T-helper 1 cell treated with Interleukin-12 subunit alpha and Interleukin-12 subunit beta and Interleukin-4 antibody, amounts not matched to agents 30 μg/mL and 1 μg/mL, for 36 hours (primary cell): ENCODE results near the gene HGFAC.
"Not testable (repeated sequence)": the region's sequence is repeated elsewhere in the genome, so short reads cannot be mapped to it uniquely, and the experiment has no call there.

Experiments
- H3K27ac Mint-ChIP-seq: one replicate; pipeline ENCODE4 v1.8.0; 2021; ENCODE audit warnings: mild to moderate bottlenecking, mixed read lengths
- H3K27me3 Mint-ChIP-seq: one replicate; pipeline ENCODE4 v1.8.0; 2021; ENCODE audit warnings: low read depth, mixed read lengths
- H3K36me3 Mint-ChIP-seq: one replicate; pipeline ENCODE4 v1.8.0; 2021; ENCODE audit warnings: low read depth, mixed read lengths
- H3K4me1 Mint-ChIP-seq: one replicate; pipeline ENCODE4 v1.8.0; 2021; ENCODE audit warnings: low read depth, mixed read lengths
- H3K4me3 Mint-ChIP-seq: one replicate; pipeline ENCODE4 v1.8.0; 2021; ENCODE audit warnings: mild to moderate bottlenecking, moderate library complexity, mixed read lengths
- H3K9me3 Mint-ChIP-seq: one replicate; pipeline ENCODE4 v1.8.0; 2021; ENCODE audit warnings: mixed read lengths

HGFAC gene

DNA sequence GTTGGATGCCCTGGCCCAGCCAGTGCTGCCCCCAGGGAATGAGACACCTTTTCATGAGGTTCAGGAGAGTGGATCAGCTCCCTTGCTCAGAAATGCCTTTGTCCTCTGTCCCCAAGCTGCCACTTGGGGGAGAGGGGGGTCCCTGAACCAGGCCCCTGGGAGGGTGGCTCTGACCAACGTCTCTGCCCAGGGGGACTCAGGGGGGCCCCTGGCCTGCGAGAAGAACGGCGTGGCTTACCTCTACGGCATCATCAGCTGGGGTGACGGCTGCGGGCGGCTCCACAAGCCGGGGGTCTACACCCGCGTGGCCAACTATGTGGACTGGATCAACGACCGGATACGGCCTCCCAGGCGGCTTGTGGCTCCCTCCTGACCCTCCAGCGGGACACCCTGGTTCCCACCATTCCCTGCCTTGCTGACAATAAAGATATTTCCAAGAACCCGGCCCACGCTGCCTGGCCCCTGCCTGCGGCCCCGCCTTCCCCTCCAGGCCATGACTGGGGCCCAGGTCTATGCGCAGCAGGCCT lies 7.3 kb downstream of the HGFAC start:
- Mint-ChIP-seq H3K27ac (no peak overlapping the region), H3K4me1 (no peaks in the 10 kb centered on the region), H3K27me3 (no peaks in the 10 kb centered on the region), H3K36me3 (no peaks in the 10 kb centered on the region), H3K4me3 (no peak overlapping the region), H3K9me3 (no peaks in the 10 kb centered on the region)

DNA sequence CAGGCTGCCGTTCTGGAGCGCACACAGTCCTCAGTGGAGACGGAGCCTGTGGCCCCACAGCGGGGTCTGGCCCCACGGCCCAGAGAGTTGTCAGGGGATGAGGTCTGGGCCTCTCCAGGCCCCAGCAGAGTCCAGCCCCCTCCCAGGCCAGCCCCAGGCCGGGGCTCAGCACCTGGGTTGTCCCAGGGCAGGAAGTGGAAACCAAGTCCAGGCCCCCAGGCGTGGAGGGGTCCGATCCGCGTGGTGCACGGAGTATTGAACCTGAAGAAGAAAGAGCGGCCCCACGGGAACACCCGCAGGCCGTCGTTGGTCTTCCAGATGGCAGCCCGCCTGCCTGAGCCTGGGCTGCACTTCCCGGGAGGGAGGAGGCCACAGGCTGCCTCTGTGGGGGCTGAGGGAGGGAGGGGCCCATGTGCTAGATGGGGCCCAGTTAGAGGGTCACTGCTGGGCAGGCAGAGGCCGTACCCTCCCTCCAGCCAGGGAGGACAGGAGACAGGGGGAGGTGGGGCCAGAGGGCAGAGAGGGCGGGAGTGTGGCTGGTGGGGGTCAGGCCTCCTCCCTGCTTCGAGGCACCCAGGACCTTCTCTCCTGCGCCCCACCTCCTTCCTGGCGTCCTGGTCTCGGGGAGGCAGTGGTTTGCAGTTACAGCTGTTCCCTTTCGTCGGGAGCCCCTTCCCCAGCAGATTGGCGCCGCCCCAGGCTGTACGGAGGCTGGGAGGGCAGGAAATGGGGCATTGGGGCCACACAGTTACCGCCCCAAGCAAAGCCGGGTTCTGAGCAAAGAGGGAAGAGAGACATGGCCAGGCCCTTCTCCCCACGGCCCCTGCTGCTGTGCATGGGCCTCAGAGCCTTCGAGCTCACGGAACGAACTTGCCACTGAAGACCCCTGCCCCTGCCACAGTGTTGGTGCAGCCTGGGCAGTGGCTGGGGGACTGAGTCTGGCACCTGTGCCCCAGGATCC lies 8.1 kb downstream of the HGFAC start:
- Mint-ChIP-seq H3K36me3 (no peaks in the 10 kb centered on the region), H3K27me3 (no peaks in the 10 kb centered on the region), H3K4me3 (no peak overlapping the region), H3K27ac (no peak overlapping the region), H3K4me1 (no peaks in the 10 kb centered on the region), H3K9me3 (no peaks in the 10 kb centered on the region)

DNA sequence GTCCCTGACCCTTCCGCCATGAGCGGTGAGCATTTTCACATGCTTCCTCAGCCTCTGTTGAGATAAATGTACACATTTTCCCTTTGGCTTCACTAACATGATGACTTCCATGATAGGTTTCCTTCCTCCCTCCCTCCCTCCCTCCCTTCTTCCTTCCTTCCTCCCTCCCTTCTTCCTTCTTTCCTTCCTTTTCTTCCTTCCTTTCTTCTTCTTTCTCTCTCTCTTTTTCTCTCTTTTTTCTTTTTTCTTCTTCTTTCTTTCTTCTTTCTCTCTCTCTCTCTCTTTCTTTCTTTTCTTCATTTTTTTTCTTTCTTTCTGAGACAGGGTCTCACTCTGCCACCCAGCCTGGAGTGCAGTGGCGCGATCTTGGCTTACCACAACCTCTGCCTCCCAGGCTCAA lies 8.9 kb downstream of the HGFAC start:
- Mint-ChIP-seq H3K36me3 (no peaks in the 10 kb centered on the region), H3K4me1 (no peaks in the 10 kb centered on the region), H3K9me3 (peaks cover 7% of the 10 kb centered on the region), H3K27ac (no peak overlapping the region), H3K4me3 (no peak overlapping the region), H3K27me3 (no peaks in the 10 kb centered on the region)

DNA sequence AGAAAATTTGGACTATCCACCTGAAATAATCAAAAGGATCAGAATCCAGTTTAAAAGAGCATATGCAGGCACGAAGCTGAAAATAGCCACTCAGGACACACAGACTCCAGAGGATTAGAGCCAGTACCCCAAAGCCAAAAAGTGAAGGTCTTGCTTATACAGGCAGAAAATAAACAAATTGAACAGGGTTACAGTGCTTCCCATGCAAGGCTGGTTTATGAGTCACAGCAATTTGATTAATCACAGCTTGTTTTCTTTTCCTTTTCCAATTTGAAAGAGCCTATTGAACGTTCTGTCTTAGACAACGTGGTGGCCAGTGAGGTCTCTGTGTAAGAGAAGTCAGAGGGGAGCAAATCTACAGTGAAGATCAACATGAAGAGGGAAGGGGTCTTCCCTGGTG lies 10.2 kb downstream of the HGFAC start:
- no peaks in the 10 kb centered on the region for H3K27me3 Mint-ChIP-seq
- H3K4me3 Mint-ChIP-seq, result no peak overlapping the region
- H3K27ac Mint-ChIP-seq, result no peak overlapping the region
- peaks cover 10% of the 10 kb centered on the region for H3K9me3 Mint-ChIP-seq
- no peaks in the 10 kb centered on the region for H3K4me1 Mint-ChIP-seq
- H3K36me3 Mint-ChIP-seq, result no peaks in the 10 kb centered on the region

DNA sequence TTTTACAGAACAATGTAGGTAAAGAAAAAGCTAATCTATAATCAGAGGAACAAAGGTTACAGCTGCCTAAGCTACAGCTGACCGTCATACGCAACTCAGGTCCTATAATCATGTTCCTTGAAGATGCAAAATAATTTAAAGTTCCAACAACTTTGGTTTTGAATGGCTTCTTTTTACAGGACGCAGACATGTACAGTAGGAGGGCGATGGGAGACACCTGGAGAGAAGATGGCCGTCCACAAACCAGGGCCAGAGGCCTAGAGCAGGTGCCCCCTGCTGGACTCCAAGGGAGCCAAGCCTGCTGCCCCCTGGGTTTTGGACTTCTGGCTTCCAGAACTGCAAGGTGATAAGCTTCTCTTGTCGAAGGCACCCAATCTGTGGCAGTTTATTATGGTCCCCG lies 10.6 kb downstream of the HGFAC start:
- Mint-ChIP-seq H3K4me3 (no peak overlapping the region), H3K27me3 (no peaks in the 10 kb centered on the region), H3K27ac (no peak overlapping the region), H3K9me3 (peaks cover 10% of the 10 kb centered on the region), H3K36me3 (no peaks in the 10 kb centered on the region), H3K4me1 (no peaks in the 10 kb centered on the region)

DNA sequence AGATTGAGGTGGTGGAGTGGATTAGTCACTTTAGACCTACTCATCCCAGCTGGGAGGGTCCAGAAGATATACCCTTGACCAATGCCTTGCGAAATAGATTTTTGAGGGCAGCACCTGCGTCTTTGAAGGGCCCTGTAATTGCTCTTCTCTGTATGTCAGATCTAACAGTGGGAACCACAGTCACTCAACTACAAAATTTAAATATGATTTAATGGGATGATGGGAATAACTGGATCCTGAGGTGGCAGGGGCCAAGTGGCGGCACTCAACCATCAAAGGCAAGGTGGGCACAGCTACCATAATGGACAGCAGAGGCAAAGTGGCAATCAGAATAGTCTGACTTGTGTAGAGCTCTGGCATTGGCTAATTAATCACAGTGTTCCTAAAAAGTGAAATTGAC lies 13.8 kb downstream of the HGFAC start:
- peaks cover 10% of the 10 kb centered on the region for H3K9me3 Mint-ChIP-seq
- H3K4me3 Mint-ChIP-seq, H3K27me3 Mint-ChIP-seq, H3K4me1 Mint-ChIP-seq, H3K27ac Mint-ChIP-seq, H3K36me3 Mint-ChIP-seq: not testable (repeated sequence)

DNA sequence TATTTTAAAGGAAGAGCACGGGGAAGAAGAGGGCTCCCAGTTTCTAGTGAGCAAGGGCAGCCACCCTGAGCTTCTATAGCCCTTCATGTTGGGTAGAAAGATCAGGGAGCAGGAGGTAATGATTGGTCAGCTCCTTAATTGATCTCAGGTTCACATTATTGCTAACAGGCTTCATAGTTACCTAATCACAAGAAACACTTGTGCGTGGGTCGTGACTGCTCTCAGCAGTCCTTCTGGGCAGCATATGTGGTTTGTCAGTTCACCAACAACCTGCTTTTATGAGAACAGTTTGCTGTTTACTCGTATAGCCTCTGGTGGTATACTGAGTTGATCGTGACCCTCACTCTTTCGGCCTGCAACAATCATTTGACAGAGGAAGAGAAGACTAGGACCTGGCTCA lies 16.6 kb downstream of the HGFAC start:
- no peaks in the 10 kb centered on the region for H3K36me3 Mint-ChIP-seq
- no peak overlapping the region for H3K27ac Mint-ChIP-seq
- H3K9me3 Mint-ChIP-seq, result peaks cover 10% of the 10 kb centered on the region
- H3K27me3 Mint-ChIP-seq, result peaks cover 6% of the 10 kb centered on the region
- H3K4me3 Mint-ChIP-seq, result no peak overlapping the region
- H3K4me1 Mint-ChIP-seq, result no peaks in the 10 kb centered on the region

DNA sequence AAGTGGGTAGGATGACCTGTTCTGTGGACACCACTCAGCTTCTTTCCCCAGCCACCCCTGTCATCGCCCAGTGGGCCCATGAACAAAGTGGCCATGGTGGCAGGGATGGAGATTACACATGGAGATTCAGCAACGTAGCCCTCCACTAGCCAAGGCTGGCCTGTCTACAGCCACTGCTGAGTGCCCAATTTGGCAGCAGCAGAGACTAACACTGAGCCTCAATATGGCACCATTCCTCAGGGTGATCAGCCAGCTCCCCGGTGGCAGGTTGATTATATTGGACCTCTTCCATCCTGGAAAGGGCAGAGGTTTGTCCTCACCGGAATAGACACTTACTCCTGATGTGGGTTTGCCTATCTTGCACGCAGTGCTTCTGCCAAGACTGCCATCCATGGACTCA lies 17.4 kb downstream of the HGFAC start:
- peaks cover 10% of the 10 kb centered on the region for H3K9me3 Mint-ChIP-seq

DNA sequence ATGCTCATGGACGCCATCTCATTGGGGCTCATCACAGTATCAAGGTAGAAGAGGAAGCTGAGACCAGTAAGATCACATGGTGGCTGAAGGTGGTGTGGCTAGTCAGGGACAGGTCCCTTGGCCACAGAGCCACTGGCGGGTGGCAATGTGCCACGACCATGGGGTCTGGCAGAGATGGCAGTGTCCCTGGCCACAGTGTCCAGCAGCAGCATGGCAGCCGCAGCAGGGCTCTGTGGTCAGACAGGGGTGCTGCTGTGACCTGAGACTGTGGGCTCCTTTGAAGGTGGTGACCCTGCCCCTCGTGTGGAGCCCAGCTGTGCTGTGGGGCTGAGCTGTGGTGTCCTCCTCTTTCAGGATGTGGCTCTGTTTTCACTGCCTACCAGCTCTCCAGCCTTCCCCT lies 19.2 kb downstream of the HGFAC start:
- Mint-ChIP-seq H3K4me3 (no peak overlapping the region), H3K27ac (no peak overlapping the region), H3K4me1 (no peaks in the 10 kb centered on the region), H3K36me3 (no peaks in the 10 kb centered on the region), H3K27me3 (peaks cover 9% of the 10 kb centered on the region), H3K9me3 (peaks cover under 1% of the 10 kb centered on the region)

More for the DNA sequence above, 17.4 kb downstream of the HGFAC start:
- H3K27ac Mint-ChIP-seq, H3K4me1 Mint-ChIP-seq, H3K27me3 Mint-ChIP-seq, H3K4me3 Mint-ChIP-seq, H3K36me3 Mint-ChIP-seq: not testable (repeated sequence)

DNA sequence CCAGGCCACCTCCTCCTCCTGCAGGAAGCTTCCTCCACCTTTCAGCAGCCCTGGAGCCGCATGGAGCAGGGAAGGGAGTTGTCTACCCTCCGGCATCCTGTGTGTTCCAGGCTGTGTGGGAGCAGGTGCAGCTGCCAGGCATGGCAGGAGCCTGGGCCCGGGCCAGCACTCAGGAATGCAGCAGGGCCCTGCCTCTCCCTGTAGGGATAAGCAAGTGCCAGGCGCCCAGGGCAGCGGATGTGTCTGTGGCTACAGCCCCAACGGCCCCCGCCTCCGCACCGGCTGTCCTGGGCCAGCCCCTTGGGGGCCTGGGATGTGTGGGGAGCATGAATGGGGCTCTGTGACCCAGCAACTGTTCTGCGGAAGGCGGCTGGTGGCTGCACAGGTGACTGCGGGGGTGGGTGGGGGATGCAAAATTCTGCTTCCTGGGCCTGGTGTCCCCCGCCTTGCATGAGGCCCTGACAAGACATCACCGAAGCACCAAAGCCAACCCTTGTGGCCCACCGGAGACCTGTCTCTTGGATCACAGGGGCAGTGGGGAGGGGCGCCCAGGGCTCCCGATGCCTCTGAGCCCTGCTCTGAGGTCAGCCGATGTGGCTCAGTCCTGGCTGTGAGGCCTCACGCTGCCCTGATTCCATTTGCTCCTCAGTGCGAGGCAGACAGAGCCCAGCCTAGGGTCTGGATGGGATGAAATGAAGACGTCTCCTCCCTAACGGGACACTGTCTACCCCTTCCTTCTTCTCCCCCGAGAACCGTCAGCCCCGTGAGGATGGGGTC lies 19.9 kb downstream of the HGFAC start:
- H3K9me3 Mint-ChIP-seq, result no peaks in the 10 kb centered on the region
- no peak overlapping the region for H3K4me3 Mint-ChIP-seq
- H3K36me3 Mint-ChIP-seq, result no peaks in the 10 kb centered on the region
- peaks cover 9% of the 10 kb centered on the region for H3K27me3 Mint-ChIP-seq
- no peaks in the 10 kb centered on the region for H3K4me1 Mint-ChIP-seq
- no peak overlapping the region for H3K27ac Mint-ChIP-seq

DNA sequence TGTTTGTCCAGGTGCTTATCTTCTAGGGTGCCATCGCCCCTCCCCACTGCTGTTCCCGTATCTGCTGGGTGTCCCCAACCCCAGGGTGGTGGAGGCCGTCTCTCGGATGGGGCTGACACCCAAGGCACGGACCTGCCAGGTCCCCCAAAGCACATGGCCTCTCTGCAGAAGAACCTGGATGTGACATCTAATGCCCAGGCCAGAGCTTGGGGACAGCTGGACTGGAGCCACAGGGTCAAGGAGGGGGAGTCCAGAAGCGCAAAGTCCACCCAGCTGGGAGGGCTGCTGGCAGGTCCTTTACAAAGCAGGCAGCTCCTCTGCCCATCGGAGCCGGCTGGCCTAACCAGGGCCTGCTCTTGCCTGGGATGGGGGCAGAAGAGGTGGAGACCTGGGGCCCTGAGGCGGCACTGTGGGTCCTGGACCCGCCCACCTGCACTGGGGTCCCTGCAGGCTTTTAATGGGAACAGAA lies 20.6 kb downstream of the HGFAC start:
- Mint-ChIP-seq H3K4me3 (no peak overlapping the region), H3K9me3 (no peaks in the 10 kb centered on the region)

DNA sequence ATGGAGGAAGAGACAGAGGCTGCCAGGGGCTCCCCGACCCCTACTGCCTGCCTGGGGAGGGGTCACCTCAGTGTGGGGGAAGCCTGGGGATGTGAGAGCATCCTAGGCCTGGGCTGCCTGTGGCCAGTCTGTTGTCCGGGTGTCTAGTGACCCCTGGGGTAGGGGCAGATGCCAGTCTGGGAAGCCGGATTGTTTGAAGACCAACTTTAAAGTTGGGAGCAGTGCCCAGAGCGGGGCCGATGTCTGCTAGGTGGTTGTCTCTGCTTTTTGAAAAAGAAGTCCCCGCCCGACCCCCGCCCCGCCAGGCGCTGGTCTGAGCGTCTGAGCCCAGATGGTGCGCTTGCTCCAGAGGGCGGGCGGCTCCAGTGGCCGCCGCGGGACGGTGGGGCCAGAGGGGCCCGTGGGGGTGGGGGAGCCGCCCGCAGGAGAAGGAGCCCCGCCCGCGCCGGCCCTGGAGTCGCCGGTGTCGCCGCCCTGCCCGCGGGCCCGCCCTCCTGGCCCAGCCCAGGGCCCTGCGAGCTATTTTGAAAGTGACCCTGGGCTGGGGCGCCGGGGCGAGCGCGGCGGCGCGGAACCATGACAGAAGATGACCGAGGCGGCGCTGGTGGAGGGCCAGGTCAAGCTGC lies 21.1 kb downstream of the HGFAC start, which contains the start of gene DOK7:
TSS of gene DOK7 (plus strand) at position 517 of the 626 bp plus-strand sequence. CDS start at position 587, 70 bp downstream.
- Mint-ChIP-seq H3K9me3 (no peaks in the 10 kb centered on the region), H3K4me1 (no peaks in the 10 kb centered on the region), H3K4me3 (no peak within 1 kb of the TSS), H3K27me3 (peaks cover 9% of the 10 kb centered on the region), H3K27ac (no peak within 1 kb of the TSS), H3K36me3 (no peaks in the 10 kb centered on the region)

More for the DNA sequence above, 20.6 kb downstream of the HGFAC start:
- Mint-ChIP-seq H3K27ac (no peak overlapping the region), H3K27me3 (peaks cover 9% of the 10 kb centered on the region), H3K36me3 (no peaks in the 10 kb centered on the region), H3K4me1 (no peaks in the 10 kb centered on the region)

DNA sequence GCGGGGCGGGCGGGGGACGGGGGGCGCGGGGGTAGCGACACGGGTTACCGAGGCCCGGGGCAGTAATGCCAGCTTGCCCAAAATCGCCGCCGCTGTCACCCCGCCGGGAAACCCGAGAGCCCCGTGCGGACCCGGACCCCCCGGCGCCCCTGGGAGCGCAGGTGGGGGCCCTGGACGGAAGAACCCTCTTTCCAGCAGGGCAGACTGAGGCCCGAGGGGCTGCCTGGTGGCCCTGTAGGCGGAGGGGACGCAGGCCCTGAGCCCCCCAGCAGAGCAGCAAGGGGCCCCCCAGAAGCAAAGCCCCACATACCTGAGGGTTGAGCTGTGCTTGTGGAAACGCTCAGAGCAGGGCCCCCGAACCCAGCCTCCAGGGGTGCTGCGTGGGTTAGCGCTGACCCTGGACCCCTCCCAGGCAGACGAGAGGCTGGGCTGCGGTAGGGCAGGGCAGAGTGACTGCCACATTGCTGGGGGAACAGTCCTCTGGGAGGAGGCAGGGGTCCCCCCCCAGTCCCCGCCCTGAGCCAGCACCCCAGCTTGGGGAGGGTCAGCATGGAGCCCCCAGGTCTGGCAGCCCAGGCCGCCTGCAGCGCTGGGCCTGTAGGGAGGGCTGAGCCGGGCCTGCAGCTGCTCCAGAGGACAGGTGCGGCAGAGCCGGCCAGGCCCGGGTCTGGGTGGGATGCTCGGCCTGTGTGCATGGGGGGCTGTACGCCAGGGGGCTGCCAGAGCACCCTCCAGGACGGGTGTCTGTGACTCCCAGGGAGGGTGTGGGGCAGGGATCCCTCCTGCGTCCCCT lies 22.0 kb downstream of the HGFAC start:
- Mint-ChIP-seq H3K4me3 (no peak overlapping the region), H3K27me3 (peaks cover 9% of the 10 kb centered on the region), H3K36me3 (no peaks in the 10 kb centered on the region), H3K9me3 (no peaks in the 10 kb centered on the region), H3K4me1 (no peaks in the 10 kb centered on the region), H3K27ac (no peak overlapping the region)
